Measurements from ENCODE around the gene DENND1A.
"Not testable (repeated sequence)": the region's sequence is repeated elsewhere in the genome, so short reads cannot be mapped to it uniquely, and the experiment has no call there.

The DENND1A gene

GRCh38 chr9:123339666-123340510 is 590.0 kb downstream of the DENND1A start:
- Mint-ChIP-seq H3K27me3 (peaks cover 24% of the 10 kb centered on the region), H3K4me1 (ENCODE audit: low read depth) (peaks cover 51% of the 10 kb centered on the region), H3K36me3 (ENCODE audit: low read depth) (no peaks in the 10 kb centered on the region), H3K9me3 (no peaks in the 10 kb centered on the region), H3K27ac (peak overlapping the region; percentile 25), H3K4me3 (peak overlapping the region; percentile 47)
- intact Hi-C loops (cut with micrococcal nuclease): loop anchor here (5.0 kb wide), 1 partner anchor 73 kb away; the partner anchor contains the start of gene STRBP

- intact Hi-C loops (cut with micrococcal nuclease): loop anchor here (5.0 kb wide), 1 partner anchor 72 kb away; the partner anchor contains the start of gene STRBP
- Mint-ChIP-seq H3K9me3 (no peaks in the 10 kb centered on the region), H3K27me3 (peaks cover 26% of the 10 kb centered on the region), H3K27ac (peak overlapping the region; percentile 25), H3K4me1 (ENCODE audit: low read depth) (peaks cover 51% of the 10 kb centered on the region), H3K4me3 (peak overlapping the region; percentile 47), H3K36me3 (ENCODE audit: low read depth) (no peaks in the 10 kb centered on the region)
These were observed 590.9 kb downstream of the DENND1A start for GRCh38 chr9:123338710-123339665.

- Mint-ChIP-seq H3K4me3 (no peak overlapping the region), H3K27me3 (peaks cover 28% of the 10 kb centered on the region), H3K27ac (peak overlapping the region; percentile 25), H3K36me3 (ENCODE audit: low read depth) (no peaks in the 10 kb centered on the region), H3K9me3 (no peaks in the 10 kb centered on the region), H3K4me1 (ENCODE audit: low read depth) (peaks cover 51% of the 10 kb centered on the region)
- intact Hi-C loops (cut with micrococcal nuclease): loop anchor here (5.0 kb wide), 1 partner anchor 71 kb away; the partner anchor contains the start of gene STRBP
These were observed 592.0 kb downstream of the DENND1A start for GRCh38 chr9:123337971-123338370.

- Mint-ChIP-seq H3K4me1 (ENCODE audit: low read depth) (peaks cover 47% of the 10 kb centered on the region), H3K4me3 (no peak overlapping the region)
These were observed 593.0 kb downstream of the DENND1A start for GRCh38 chr9:123336959-123337358.

GRCh38 chr9:123336449-123336848 is 593.5 kb downstream of the DENND1A start:
- H3K4me3 Mint-ChIP-seq: no peak overlapping the region
- intact Hi-C loops (cut with micrococcal nuclease): loop anchor here (5.0 kb wide), 1 partner anchor 69 kb away; the partner anchor contains the start of gene STRBP
- no peaks in the 10 kb centered on the region for H3K36me3 Mint-ChIP-seq (ENCODE audit: low read depth)
- H3K4me1 Mint-ChIP-seq (ENCODE audit: low read depth): peaks cover 46% of the 10 kb centered on the region
- no peaks in the 10 kb centered on the region for H3K9me3 Mint-ChIP-seq
- peaks cover 23% of the 10 kb centered on the region for H3K27me3 Mint-ChIP-seq
- no peak overlapping the region for H3K27ac Mint-ChIP-seq

More at GRCh38 chr9:123336959-123337358, 593.0 kb downstream of the DENND1A start:
- H3K36me3 Mint-ChIP-seq (ENCODE audit: low read depth): no peaks in the 10 kb centered on the region
- no peaks in the 10 kb centered on the region for H3K9me3 Mint-ChIP-seq
- H3K27me3 Mint-ChIP-seq: peaks cover 26% of the 10 kb centered on the region
- intact Hi-C loops (cut with micrococcal nuclease): loop anchor here (5.0 kb wide), 1 partner anchor 70 kb away; the partner anchor contains the start of gene STRBP
- H3K27ac Mint-ChIP-seq: no peak overlapping the region

GRCh38 chr9:123335986-123336329 is 594.0 kb downstream of the DENND1A start:
- intact Hi-C loops (cut with micrococcal nuclease): loop anchor here (5.0 kb wide), 1 partner anchor 69 kb away; the partner anchor contains the start of gene STRBP
- no peak overlapping the region for H3K27ac Mint-ChIP-seq
- peaks cover 44% of the 10 kb centered on the region for H3K4me1 Mint-ChIP-seq (ENCODE audit: low read depth)

GRCh38 chr9:123335193-123335985 is 594.5 kb downstream of the DENND1A start:
- Mint-ChIP-seq H3K27me3 (peaks cover 19% of the 10 kb centered on the region), H3K9me3 (no peaks in the 10 kb centered on the region), H3K4me1 (ENCODE audit: low read depth) (peaks cover 39% of the 10 kb centered on the region), H3K36me3 (ENCODE audit: low read depth) (no peaks in the 10 kb centered on the region), H3K27ac (no peak overlapping the region), H3K4me3 (no peak overlapping the region)
- intact Hi-C loops (cut with micrococcal nuclease): loop anchor here (5.0 kb wide), 1 partner anchor 68 kb away; the partner anchor contains the start of gene STRBP

More at GRCh38 chr9:123335986-123336329, 594.0 kb downstream of the DENND1A start:
- Mint-ChIP-seq H3K9me3 (no peaks in the 10 kb centered on the region), H3K27me3 (peaks cover 23% of the 10 kb centered on the region), H3K4me3 (no peak overlapping the region), H3K36me3 (ENCODE audit: low read depth) (no peaks in the 10 kb centered on the region)

- Mint-ChIP-seq H3K9me3 (no peaks in the 10 kb centered on the region), H3K27me3 (peaks cover 13% of the 10 kb centered on the region), H3K4me3 (no peak overlapping the region), H3K4me1 (ENCODE audit: low read depth) (peaks cover 36% of the 10 kb centered on the region), H3K27ac (no peak overlapping the region), H3K36me3 (ENCODE audit: low read depth) (no peaks in the 10 kb centered on the region)
- intact Hi-C loops (cut with micrococcal nuclease): loop anchor here (5.0 kb wide), 1 partner anchor 67 kb away; the partner anchor contains the start of gene STRBP
These were observed 595.3 kb downstream of the DENND1A start for GRCh38 chr9:123334639-123335038.

GRCh38 chr9:123333058-123333669 is 596.8 kb downstream of the DENND1A start:
- H3K27ac Mint-ChIP-seq; H3K9me3 Mint-ChIP-seq; H3K4me3 Mint-ChIP-seq; intact Hi-C loops (cut with micrococcal nuclease); H3K36me3 Mint-ChIP-seq (ENCODE audit: low read depth); H3K27me3 Mint-ChIP-seq: not testable (repeated sequence)
- H3K4me1 Mint-ChIP-seq (ENCODE audit: low read depth): peaks cover 30% of the 10 kb centered on the region

GRCh38 chr9:123331346-123332060 is 598.4 kb downstream of the DENND1A start:
- Mint-ChIP-seq H3K27ac (no peak overlapping the region), H3K36me3 (ENCODE audit: low read depth) (no peaks in the 10 kb centered on the region), H3K9me3 (no peaks in the 10 kb centered on the region), H3K4me1 (ENCODE audit: low read depth) (peaks cover 39% of the 10 kb centered on the region), H3K27me3 (peaks cover 3% of the 10 kb centered on the region), H3K4me3 (no peak overlapping the region)
- intact Hi-C loops (cut with micrococcal nuclease): no loop called here

Data from dendritic cell treated with granulocyte-macrophage colony-stimulating factor and Interleukin-4, amounts not matched to agents 40 ng/mL and 50 ng/mL, for 4 days (primary cell).